ENCODE results near the gene FAM120B.
A peak's percentile ranks its signal among the peaks of the same experiment; 100 is the strongest.

Gene FAM120B

DNA sequence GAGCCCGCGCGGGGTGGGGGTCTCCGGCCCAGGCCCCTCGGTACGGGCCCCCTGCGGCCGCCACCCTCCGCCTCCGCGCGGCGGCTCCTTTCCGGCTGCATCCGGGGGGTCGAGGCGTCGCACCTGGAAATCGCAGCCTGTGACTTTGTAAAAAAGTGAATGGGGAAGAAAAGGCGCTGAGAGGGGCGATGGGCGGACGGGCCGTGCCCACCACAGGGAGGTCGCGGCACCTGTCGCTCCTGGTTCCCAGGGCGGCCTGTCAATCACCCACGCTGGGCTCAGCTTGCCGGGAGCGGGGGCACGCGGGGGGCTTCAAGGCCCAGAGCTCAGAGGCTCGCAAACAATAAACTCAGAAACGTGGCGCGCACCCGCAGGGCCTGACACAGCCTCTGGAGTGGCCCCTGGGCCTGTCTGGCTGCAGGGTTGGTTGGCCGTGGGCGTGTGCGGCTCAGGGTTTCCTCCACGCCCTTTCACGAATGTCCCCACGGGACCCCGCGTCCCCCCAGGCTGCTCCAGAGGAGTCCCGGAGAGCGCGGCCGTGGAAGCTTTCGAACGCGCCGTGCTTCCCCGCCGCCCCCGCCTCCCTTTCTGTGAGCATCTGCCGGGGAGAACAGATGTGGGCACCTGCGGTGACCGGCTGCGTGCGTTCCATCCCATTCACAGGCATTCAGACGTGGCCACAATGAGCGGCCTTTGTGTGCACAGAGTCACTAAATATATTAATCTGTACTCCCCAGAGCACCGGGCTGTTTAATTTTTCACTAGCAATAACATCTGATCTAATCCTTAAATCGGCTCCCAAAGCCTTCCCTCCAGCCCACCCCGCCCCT, 9.6 kb upstream of the FAM120B start:
- H3K4me3 ChIP-seq (ENCODE audit: low read depth in 1 of 2, low read length in 1 of 2), result no peak overlapping the region
- peaks cover 13 to 33% of the 10 kb centered on the region in 2 experiments for H3K4me1 ChIP-seq (ENCODE audit: control insufficient read depth in 1 of 2, insufficient read depth in 1 of 2, low read depth in 1 of 2, low read length in 1 of 2)
- H3K27me3 ChIP-seq, result peaks cover 100% of the 10 kb centered on the region
- no peak overlapping the region for H3K27ac ChIP-seq
- TF ChIP-seq, protein P1, sequence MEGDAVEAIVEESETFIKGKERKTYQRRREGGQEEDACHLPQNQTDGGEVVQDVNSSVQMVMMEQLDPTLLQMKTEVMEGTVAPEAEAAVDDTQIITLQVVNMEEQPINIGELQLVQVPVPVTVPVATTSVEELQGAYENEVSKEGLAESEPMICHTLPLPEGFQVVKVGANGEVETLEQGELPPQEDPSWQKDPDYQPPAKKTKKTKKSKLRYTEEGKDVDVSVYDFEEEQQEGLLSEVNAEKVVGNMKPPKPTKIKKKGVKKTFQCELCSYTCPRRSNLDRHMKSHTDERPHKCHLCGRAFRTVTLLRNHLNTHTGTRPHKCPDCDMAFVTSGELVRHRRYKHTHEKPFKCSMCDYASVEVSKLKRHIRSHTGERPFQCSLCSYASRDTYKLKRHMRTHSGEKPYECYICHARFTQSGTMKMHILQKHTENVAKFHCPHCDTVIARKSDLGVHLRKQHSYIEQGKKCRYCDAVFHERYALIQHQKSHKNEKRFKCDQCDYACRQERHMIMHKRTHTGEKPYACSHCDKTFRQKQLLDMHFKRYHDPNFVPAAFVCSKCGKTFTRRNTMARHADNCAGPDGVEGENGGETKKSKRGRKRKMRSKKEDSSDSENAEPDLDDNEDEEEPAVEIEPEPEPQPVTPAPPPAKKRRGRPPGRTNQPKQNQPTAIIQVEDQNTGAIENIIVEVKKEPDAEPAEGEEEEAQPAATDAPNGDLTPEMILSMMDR (IDR thresholded peaks at IDR 0.05), result no peak
- no peaks in the 10 kb centered on the region for H3K36me3 ChIP-seq
- H3K9me3 ChIP-seq, result no peaks in the 10 kb centered on the region

DNA sequence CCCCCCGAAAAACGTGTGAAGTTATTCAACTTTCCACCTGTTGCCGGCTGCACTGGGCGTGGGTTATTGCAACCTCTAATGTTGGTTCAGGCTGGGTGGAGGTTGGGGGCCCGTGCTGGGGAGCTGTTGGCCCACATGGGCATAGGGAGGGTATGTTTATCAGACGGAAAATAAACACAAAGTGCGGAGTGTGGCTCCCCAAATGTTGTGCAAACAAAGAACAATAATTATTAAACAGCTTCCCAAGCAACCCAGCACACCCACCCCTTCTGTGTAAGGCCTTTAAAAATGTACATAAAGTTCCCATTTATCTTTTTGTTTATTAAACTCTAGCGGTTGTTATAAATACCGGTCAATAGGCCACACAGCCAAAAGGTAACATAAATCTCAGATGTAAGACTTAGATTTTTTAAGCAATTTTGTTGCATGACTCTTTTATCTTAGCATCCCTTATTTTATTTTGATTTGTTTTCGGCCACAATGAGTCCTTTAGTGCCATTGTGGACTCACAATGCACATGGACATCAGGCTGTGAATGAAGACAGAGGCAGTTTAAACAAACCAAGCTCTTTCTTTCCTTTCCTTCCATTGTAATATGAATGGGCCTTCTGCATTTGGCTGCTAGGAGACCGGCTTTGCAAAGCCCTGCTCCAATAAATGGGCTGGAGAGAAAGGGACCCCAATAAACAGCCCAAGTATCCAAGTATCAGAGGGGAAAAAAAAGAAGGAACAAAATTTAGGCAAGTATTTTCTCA, 8.8 kb upstream of the FAM120B start:
- peaks cover 100% of the 10 kb centered on the region for H3K27me3 ChIP-seq
- H3K9me3 ChIP-seq, result no peaks in the 10 kb centered on the region
- peaks cover 13 to 29% of the 10 kb centered on the region in 2 experiments for H3K4me1 ChIP-seq (ENCODE audit: control insufficient read depth in 1 of 2, insufficient read depth in 1 of 2, low read depth in 1 of 2, low read length in 1 of 2)
- no peak overlapping the region for H3K27ac ChIP-seq
- no peak overlapping the region for H3K4me3 ChIP-seq (ENCODE audit: low read depth in 1 of 2, low read length in 1 of 2)
- no peaks in the 10 kb centered on the region for H3K36me3 ChIP-seq
- TF ChIP-seq, protein P1 (IDR thresholded peaks at IDR 0.05), result no peak

DNA sequence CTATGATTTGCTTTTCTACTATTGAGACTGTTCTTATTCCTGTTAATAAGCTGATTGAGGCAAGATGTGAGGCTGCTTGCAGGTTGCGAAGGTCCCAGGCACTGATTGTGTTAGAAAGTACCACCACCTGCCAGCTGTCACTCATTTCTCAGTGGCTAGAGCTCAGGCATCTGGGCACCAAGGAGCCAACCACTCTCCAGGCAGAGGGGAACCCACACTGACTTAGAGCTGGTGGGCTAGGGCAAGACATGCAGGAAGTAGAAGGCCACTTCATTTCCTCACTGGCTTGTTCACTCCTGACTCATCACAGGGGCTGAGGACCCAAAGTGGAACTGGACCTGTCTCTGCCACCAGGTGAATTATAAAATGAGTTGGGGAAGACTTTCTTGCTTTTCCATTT, 7.9 kb upstream of the FAM120B start:
- Histone ChIP-seq H3K27ac (no peak overlapping the region), H3K4me1 (ENCODE audit: control insufficient read depth in 1 of 2, insufficient read depth in 1 of 2, low read depth in 1 of 2, low read length in 1 of 2) (peaks cover 9 to 22% of the 10 kb centered on the region in 2 experiments), H3K27me3 (peaks cover 100% of the 10 kb centered on the region), H3K36me3 (no peaks in the 10 kb centered on the region), H3K4me3 (ENCODE audit: low read depth in 1 of 2, low read length in 1 of 2) (no peak overlapping the region), H3K9me3 (no peaks in the 10 kb centered on the region)
- TF ChIP-seq, protein P1 (IDR thresholded peaks at IDR 0.05), result no peak

DNA sequence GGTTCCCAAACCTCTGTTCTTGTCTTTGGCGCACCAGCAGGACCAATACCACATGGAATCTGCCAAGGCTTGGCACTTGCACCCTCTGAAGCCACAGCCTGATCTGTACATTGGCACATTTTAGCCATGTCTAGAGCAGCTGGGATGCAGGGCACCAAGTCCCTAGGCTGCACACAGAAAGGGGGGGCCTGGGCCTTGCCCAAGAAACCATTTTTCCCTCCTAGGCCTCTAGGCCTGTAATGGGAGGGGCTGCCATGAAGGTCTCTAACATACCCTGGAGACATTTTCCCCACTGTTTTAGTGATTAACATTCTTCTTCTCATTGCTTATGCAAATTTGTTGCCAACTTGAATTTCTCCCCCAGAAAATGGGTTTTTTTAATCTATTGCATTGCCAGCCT, 5.4 kb upstream of the FAM120B start:
- no peaks in the 10 kb centered on the region for H3K36me3 ChIP-seq
- peaks cover 94% of the 10 kb centered on the region for H3K27me3 ChIP-seq
- no peaks in the 10 kb centered on the region for H3K9me3 ChIP-seq
- no peak overlapping the region for H3K4me3 ChIP-seq (ENCODE audit: low read depth in 1 of 2, low read length in 1 of 2)
- H3K27ac ChIP-seq, result no peak overlapping the region
- peaks cover 5 to 18% of the 10 kb centered on the region in 2 experiments for H3K4me1 ChIP-seq (ENCODE audit: control insufficient read depth in 1 of 2, insufficient read depth in 1 of 2, low read depth in 1 of 2, low read length in 1 of 2)
- TF ChIP-seq, protein P1 (IDR thresholded peaks at IDR 0.05), result no peak

DNA sequence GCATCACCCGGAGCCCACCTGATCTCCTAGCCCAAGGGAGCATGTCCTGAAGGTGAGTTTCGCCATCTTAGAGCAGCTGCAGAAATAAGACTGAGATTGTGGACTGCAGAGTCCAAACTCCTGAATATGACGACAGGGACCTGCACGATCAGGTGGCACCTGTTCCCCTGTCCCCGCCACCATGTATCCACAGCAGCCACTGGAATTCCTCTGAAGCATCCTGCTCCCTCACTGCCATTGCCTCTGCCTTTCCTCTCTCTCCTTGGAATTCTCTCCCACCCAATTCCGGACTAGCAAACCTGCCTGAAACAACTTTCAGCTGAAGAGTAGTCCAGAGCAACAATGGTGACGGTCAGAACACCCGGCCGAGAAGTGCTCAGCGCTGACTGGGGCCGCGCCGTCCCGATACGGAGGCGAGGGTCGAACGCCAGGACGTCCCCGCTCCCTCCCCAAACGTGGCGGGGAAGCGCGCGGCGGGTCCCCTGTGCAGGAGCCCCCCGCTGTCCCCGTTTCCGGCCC, 694 bp upstream of the FAM120B start:
- TF ChIP-seq, protein P1 (IDR thresholded peaks at IDR 0.05), result no peak
- H3K9me3 ChIP-seq, result no peaks in the 10 kb centered on the region
- H3K4me3 ChIP-seq (ENCODE audit: low read depth in 1 of 2, low read length in 1 of 2), result peak overlapping the region; percentile 70 to 86
- peaks cover 48% of the 10 kb centered on the region for H3K27me3 ChIP-seq
- H3K27ac ChIP-seq, result peak overlapping the region; percentile 91
- H3K4me1 ChIP-seq (ENCODE audit: control insufficient read depth in 1 of 2, insufficient read depth in 1 of 2, low read depth in 1 of 2, low read length in 1 of 2), result peaks cover 26 to 30% of the 10 kb centered on the region in 2 experiments
- no peaks in the 10 kb centered on the region for H3K36me3 ChIP-seq

Data from neutrophil (primary cell).